ENCODE measurements around the gene SECISBP2.
A peak's percentile ranks its signal among the peaks of the same experiment; 100 is the strongest.

Gene SECISBP2

GRCh38 chr9:89314955-89315354 lies 3.3 kb upstream of the SECISBP2 start (continued):
- TF ChIP-seq ATF2 (tag by site-specific recombination; IDR thresholded peaks at IDR 0.05; ENCODE audit: low read depth) = no peak
- no peak for TF ChIP-seq PBX3 (CRISPR knock-in tag; IDR thresholded peaks at IDR 0.05)
- TF ChIP-seq TCF7L2 (IDR thresholded peaks at IDR 0.05; ENCODE audit: borderline replicate concordance, low read depth, low read length) = no peak

GRCh38 chr9:89315482-89315881 lies 2.8 kb upstream of the SECISBP2 start:
- H3K9me3 ChIP-seq (ENCODE audit: control insufficient read depth, insufficient read depth, low read depth, low read length) = no peaks in the 10 kb centered on the region
- H3K27ac ChIP-seq (ENCODE audit: extremely low read depth, low read depth, low read length) = no peak overlapping the region
- H3K36me3 ChIP-seq (ENCODE audit: control insufficient read depth in 2 of 2, insufficient read depth in 1 of 2, low read length in 2 of 2) = peaks cover 11 to 60% of the 10 kb centered on the region in 2 experiments; a peak in 2 of 3 replicates
- POLR2A ChIA-PET = no interaction called here
- peak; percentile 96 for TF ChIP-seq ZNF664 (tag by site-specific recombination; IDR thresholded peaks at IDR 0.05)
- TF ChIP-seq ZNF768 (tag by site-specific recombination; IDR thresholded peaks at IDR 0.05) = no peak
- peak; percentile 96 for TF ChIP-seq ZBTB8A (tag by site-specific recombination; IDR thresholded peaks at IDR 0.05)
- TF ChIP-seq ZEB2 (tag by site-specific recombination; IDR thresholded peaks at IDR 0.05) = no peak
- no peak for TF ChIP-seq TRIM28 (IDR thresholded peaks at IDR 0.05; ENCODE audit: borderline replicate concordance, low read length)
- TF ChIP-seq ZNF248 (tag by site-specific recombination; IDR thresholded peaks at IDR 0.05) = no peak
- TF ChIP-seq ZNF513 (tag by site-specific recombination; IDR thresholded peaks at IDR 0.05) = no peak
- no peak overlapping the region for H3K4me3 ChIP-seq (ENCODE audit: low read depth, low read length)
- CTCF ChIA-PET = no interaction called here
- no peaks in the 10 kb centered on the region for H3K4me1 ChIP-seq (ENCODE audit: control insufficient read depth, insufficient read depth, low read length)

- H3K4me3 ChIP-seq (ENCODE audit: low read depth, low read length) = no peak overlapping the region
- H3K4me1 ChIP-seq (ENCODE audit: control insufficient read depth, insufficient read depth, low read length) = no peaks in the 10 kb centered on the region
- peak; percentile 41; the same call in 1 of the 2 replicates for TF ChIP-seq ZBTB17 (tag by site-specific recombination; IDR thresholded peaks at IDR 0.05)
- TF ChIP-seq ZNF529 (tag by site-specific recombination; IDR thresholded peaks at IDR 0.05; ENCODE audit: insufficient replicate concordance) = no peak
- TF ChIP-seq ZNF354C (tag by site-specific recombination; IDR thresholded peaks at IDR 0.05; ENCODE audit: borderline replicate concordance, low read depth) = no peak
- TF ChIP-seq PRDM10 (tag by site-specific recombination; IDR thresholded peaks at IDR 0.05) = 0 out of 2 replicates have a peak, but pooled peaks have one; percentile 19
- ChIA-PET CTCF (no interaction called here), POLR2A (no interaction called here)
- no peaks in the 10 kb centered on the region for H3K9me3 ChIP-seq (ENCODE audit: control insufficient read depth, insufficient read depth, low read depth, low read length)
- H3K27ac ChIP-seq (ENCODE audit: extremely low read depth, low read depth, low read length) = peak overlapping the region; percentile 91
- H3K36me3 ChIP-seq (ENCODE audit: control insufficient read depth in 2 of 2, insufficient read depth in 1 of 2, low read length in 2 of 2) = peaks cover 11 to 65% of the 10 kb centered on the region in 2 experiments
Observed at GRCh38 chr9:89317282-89317681, 1.0 kb upstream of the SECISBP2 start.
